ENCODE measurements around the gene PCDH8. TPM values are rescaled to one million over a fixed set of nuclear protein-coding genes. Genes with fewer than 3 reads are reported as not detected.

PCDH8 gene
- total and polyA plus RNA-seq, 10 of the 15 experiments (the other 5 are each of a cell fraction or from before 2014, with no cell fraction given): 0.03 to 0.86 (median 0.45) TPM; not detected in 1

DNA sequence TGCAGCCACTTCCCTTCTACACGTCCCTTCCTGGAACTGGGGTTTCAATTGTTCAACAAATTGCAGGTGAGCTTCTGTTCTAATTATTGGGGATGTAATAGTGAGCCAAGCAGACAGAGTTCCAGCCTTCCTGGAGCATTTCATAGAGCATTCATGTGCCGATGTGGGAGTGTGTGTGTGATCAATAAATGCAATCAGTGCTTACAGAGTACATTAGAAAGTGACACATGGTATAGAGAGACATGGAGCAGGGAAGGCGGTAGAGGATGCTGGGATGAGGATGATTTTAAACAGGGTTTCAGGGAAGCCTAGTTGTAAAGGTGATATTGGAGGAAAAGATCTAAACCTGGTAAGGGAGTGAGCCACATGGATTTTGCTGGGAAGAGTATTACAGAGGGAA, 21.7 kb upstream of the PCDH8 start:
- RAD21 ChIA-PET (ENCODE audit: unreplicated experiment): no interaction called here
- WGBS (ENCODE audit: insufficient coverage, insufficient replicate concordance, low lambda C conversion rate, missing lambda C conversion rate): 34% methylated on average over 3 of the region's 3 CpGs
- POLR2A ChIA-PET: interaction anchor here (0.7 kb wide), 1 partner anchor 39 kb away, joined by 3 read pairs; no protein-coding TSS in a partner anchor
- H3K79me2 ChIP-seq (ENCODE audit: control insufficient read depth, insufficient read depth, low read length): no peaks in the 10 kb centered on the region
- TF ChIP-seq, protein P1, sequence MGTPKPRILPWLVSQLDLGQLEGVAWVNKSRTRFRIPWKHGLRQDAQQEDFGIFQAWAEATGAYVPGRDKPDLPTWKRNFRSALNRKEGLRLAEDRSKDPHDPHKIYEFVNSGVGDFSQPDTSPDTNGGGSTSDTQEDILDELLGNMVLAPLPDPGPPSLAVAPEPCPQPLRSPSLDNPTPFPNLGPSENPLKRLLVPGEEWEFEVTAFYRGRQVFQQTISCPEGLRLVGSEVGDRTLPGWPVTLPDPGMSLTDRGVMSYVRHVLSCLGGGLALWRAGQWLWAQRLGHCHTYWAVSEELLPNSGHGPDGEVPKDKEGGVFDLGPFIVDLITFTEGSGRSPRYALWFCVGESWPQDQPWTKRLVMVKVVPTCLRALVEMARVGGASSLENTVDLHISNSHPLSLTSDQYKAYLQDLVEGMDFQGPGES (IDR thresholded peaks at IDR 0.05): no peak
- no peak for TF ChIP-seq SMAD1 (IDR thresholded peaks at IDR 0.05; ENCODE audit: low read depth, partially characterized antibody)
- TF ChIP-seq ZNF24 (IDR thresholded peaks at IDR 0.05): no peak
- no peak for TF ChIP-seq YY1 (IDR thresholded peaks at IDR 0.05; ENCODE audit: low read depth, low read length)
- TF ChIP-seq RELA (IDR thresholded peaks at IDR 0.05; ENCODE audit: borderline replicate concordance, partially characterized antibody): no peak
- no peak for TF ChIP-seq PAX5 (IDR thresholded peaks at IDR 0.05; ENCODE audit: borderline replicate concordance, low read depth, low read length)
- no peak for TF ChIP-seq CREB1 (IDR thresholded peaks at IDR 0.05; ENCODE audit: low read depth)
- TF ChIP-seq NFIC (IDR thresholded peaks at IDR 0.05; ENCODE audit: low read depth, low read length): no peak
- TF ChIP-seq SMC3 (IDR thresholded peaks at IDR 0.05; ENCODE audit: borderline replicate concordance, low read length): no peak
- TF ChIP-seq, protein P2, sequence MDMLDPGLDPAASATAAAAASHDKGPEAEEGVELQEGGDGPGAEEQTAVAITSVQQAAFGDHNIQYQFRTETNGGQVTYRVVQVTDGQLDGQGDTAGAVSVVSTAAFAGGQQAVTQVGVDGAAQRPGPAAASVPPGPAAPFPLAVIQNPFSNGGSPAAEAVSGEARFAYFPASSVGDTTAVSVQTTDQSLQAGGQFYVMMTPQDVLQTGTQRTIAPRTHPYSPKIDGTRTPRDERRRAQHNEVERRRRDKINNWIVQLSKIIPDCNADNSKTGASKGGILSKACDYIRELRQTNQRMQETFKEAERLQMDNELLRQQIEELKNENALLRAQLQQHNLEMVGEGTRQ (IDR thresholded peaks at IDR 0.05; ENCODE audit: borderline replicate concordance, low read depth, low read length): no peak
- TF ChIP-seq, protein P3, sequence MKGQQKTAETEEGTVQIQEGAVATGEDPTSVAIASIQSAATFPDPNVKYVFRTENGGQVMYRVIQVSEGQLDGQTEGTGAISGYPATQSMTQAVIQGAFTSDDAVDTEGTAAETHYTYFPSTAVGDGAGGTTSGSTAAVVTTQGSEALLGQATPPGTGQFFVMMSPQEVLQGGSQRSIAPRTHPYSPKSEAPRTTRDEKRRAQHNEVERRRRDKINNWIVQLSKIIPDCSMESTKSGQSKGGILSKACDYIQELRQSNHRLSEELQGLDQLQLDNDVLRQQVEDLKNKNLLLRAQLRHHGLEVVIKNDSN (IDR thresholded peaks at IDR 0.05; ENCODE audit: borderline replicate concordance, extremely low read length, insufficient read depth, low read depth, low read length): no peak
- no peak for TF ChIP-seq RAD21 (IDR thresholded peaks at IDR 0.05; ENCODE audit: insufficient read depth, low read depth, low read length)
- TF ChIP-seq PML (IDR thresholded peaks at IDR 0.05; ENCODE audit: low read length): no peak
- TF ChIP-seq SUZ12 (IDR thresholded peaks at IDR 0.05; ENCODE audit: unreplicated experiment): no peak
- TF ChIP-seq KDM1A (IDR thresholded peaks at IDR 0.05; ENCODE audit: borderline replicate concordance): no peak
- TF ChIP-seq IKZF2 (IDR thresholded peaks at IDR 0.05): no peak
- TF ChIP-seq ATF7 (IDR thresholded peaks at IDR 0.05; ENCODE audit: low read depth): no peak
- no peak for TF ChIP-seq ZNF207 (IDR thresholded peaks at IDR 0.05; ENCODE audit: borderline replicate concordance)
- no peak for ATAC-seq
- no TSS peak for BruUV-seq (replicated peaks)
- H3K4me1 ChIP-seq (ENCODE audit: control insufficient read depth, insufficient read depth, low read length): peaks cover 8% of the 10 kb centered on the region; the same call in 1 of the 2 replicates
- no peaks in the 10 kb centered on the region for H4K20me1 ChIP-seq (ENCODE audit: control insufficient read depth, insufficient read depth)
- in situ Hi-C loops (cut with MboI) (no loop called here), intact Hi-C loops (cut with micrococcal nuclease; ENCODE audit: unreplicated experiment) (no loop called here)
- no peak overlapping the region for H3K4me2 ChIP-seq (ENCODE audit: control insufficient read depth, insufficient read depth)
- no peaks in the 10 kb centered on the region for H3K36me3 ChIP-seq (ENCODE audit: control insufficient read depth in 2 of 2, insufficient read depth in 2 of 2, low read length in 1 of 2)
- no peaks in the 10 kb centered on the region for H3K27me3 ChIP-seq (replicated peaks in 1 of 2; ENCODE audit: control insufficient read depth in 2 of 2, insufficient read depth in 2 of 2, low read length in 1 of 2)
- H3K4me3 ChIP-seq: no peak overlapping the region
- H3K9ac ChIP-seq (ENCODE audit: control insufficient read depth, insufficient read depth, low read length): no peak overlapping the region
- no peak for FAIRE-seq
- H3K9me3 ChIP-seq (replicated peaks; ENCODE audit: control insufficient read depth, insufficient read depth, low read length): peaks cover 2% of the 10 kb centered on the region; the same call in 1 of the 3 replicates
- no peak for DNase-seq (ENCODE audit: low read depth, low spot score)
- SMC1A ChIA-PET (ENCODE audit: uncharacterized antibody, unreplicated experiment): no interaction called here
- no peak overlapping the region for H3K27ac ChIP-seq (ENCODE audit: control insufficient read depth, insufficient read depth)
- H2AFZ ChIP-seq (ENCODE audit: control insufficient read depth, low read depth, low read length): no peak overlapping the region
- CTCF ChIA-PET: interaction anchor here (1.6 to 1.7 kb wide), 2 partner anchors 9 to 10 kb away, joined by 4 to 5 read pairs; no protein-coding TSS in a partner anchor

All from GM12878 (cell line).